ENCODE results near the gene MALAT1. TPM values are rescaled to one million over a fixed set of nuclear protein-coding genes. Genes with fewer than 3 reads are reported as not detected.

Gene MALAT1
- total RNA-seq, 1 experiment from 2014 or later = 2,461 TPM

GRCh38 chr11:65555693-65556231 lies 56.9 kb downstream of the MALAT1 start:
- DNase-seq (ENCODE audit: low read depth) = peak; percentile 97

Other genes starting within 250 kb of the MALAT1 start
- gene POLA2, start 237.1 kb upstream of the MALAT1 start, total RNA-seq (2014; rRNA removed) = 30.0 and 33.4 TPM in 2 replicates
- 10.2 and 20.5 TPM in 2 replicates for gene CDC42EP2, start 184.2 kb upstream of the MALAT1 start, total RNA-seq (2014; rRNA removed)
- gene DPF2, start 165.2 kb upstream of the MALAT1 start, total RNA-seq (2014; rRNA removed) = 32.1 and 41.6 TPM in 2 replicates
- gene TIGD3, start 144.3 kb upstream of the MALAT1 start, total RNA-seq (2014; rRNA removed) = 0.26 and 0.29 TPM in 2 replicates
- 1.4 and 2.3 TPM in 2 replicates for gene SLC25A45, start 116.4 kb upstream of the MALAT1 start, total RNA-seq (2014; rRNA removed)
- 40.7 and 58.7 TPM in 2 replicates for gene FRMD8, start 112.4 kb upstream of the MALAT1 start, total RNA-seq (2014; rRNA removed)
- gene NEAT1, start 76.2 kb upstream of the MALAT1 start, total RNA-seq (2014; rRNA removed) = 29.4 and 37.8 TPM in 2 replicates
- gene SCYL1, start 26.0 kb downstream of the MALAT1 start, total RNA-seq (2014; rRNA removed) = 104 and 113 TPM in 2 replicates
- gene LTBP3, start 59.3 kb downstream of the MALAT1 start, total RNA-seq (2014; rRNA removed) = 17.1 and 27.3 TPM in 2 replicates
- gene ZNRD2, start 71.4 kb downstream of the MALAT1 start, total RNA-seq (2014; rRNA removed) = 50.4 and 57.8 TPM in 2 replicates
- 49.6 and 67.9 TPM in 2 replicates for gene FAM89B, start 73.5 kb downstream of the MALAT1 start, total RNA-seq (2014; rRNA removed)
- 44.0 and 49.1 TPM in 2 replicates for gene EHBP1L1, start 77.0 kb downstream of the MALAT1 start, total RNA-seq (2014; rRNA removed)
- 0.11 TPM in 1 of 2 replicates, not detected in the other for gene KCNK7, start 96.8 kb downstream of the MALAT1 start, total RNA-seq (2014; rRNA removed)
- gene MAP3K11, start 115.2 kb downstream of the MALAT1 start, total RNA-seq (2014; rRNA removed) = 33.6 and 35.3 TPM in 2 replicates
- gene PCNX3, start 116.7 kb downstream of the MALAT1 start, total RNA-seq (2014; rRNA removed) = 31.4 and 31.7 TPM in 2 replicates
- gene SIPA1, start 139.1 kb downstream of the MALAT1 start, total RNA-seq (2014; rRNA removed) = 26.1 and 32.3 TPM in 2 replicates
- gene RELA, start 163.9 kb downstream of the MALAT1 start, total RNA-seq (2014; rRNA removed) = 26.5 and 34.0 TPM in 2 replicates
- gene KAT5, start 213.2 kb downstream of the MALAT1 start, total RNA-seq (2014; rRNA removed) = 43.1 and 47.6 TPM in 2 replicates
- 76.4 and 87.5 TPM in 2 replicates for gene RNASEH2C, start 221.8 kb downstream of the MALAT1 start, total RNA-seq (2014; rRNA removed)

All from LHCN-M2 (cell line).